ENCODE data around the gene ATOSA. TPM values are rescaled to one million over a fixed set of nuclear protein-coding genes. Genes with fewer than 3 reads are reported as not detected.

Gene ATOSA
- total and polyA plus RNA-seq, 2 of the 8 experiments (the other 6 are each of a cell fraction or from before 2014, with no cell fraction given), result 4.6 to 7.9 TPM

- TF ChIP-seq NRF1 (IDR thresholded peaks at IDR 0.05; ENCODE audit: low read depth, low read length) (no peak), RBBP5 (IDR thresholded peaks at IDR 0.05; ENCODE audit: borderline replicate concordance, low read depth, low read length) (no peak), RNF2 (IDR thresholded peaks at IDR 0.05; ENCODE audit: borderline replicate concordance, low read depth, low read length, missing control alignments, poor library complexity, severe bottlenecking) (no peak), POLR2A (IDR thresholded peaks at IDR 0.05; ENCODE audit: control extremely low read depth in 1 of 2, low read depth in 2 of 2, low read length in 2 of 2) (no peak), CHD7 (IDR thresholded peaks at IDR 0.05; ENCODE audit: insufficient replicate concordance, low read length) (no peak), SIX5 (IDR thresholded peaks at IDR 0.05; ENCODE audit: low read depth, low read length) (no peak), TAF7 (optimal IDR thresholded peaks at IDR 0.05; ENCODE audit: borderline replicate concordance, low read depth, low read length) (no peak)
- TF ChIP-seq, protein P1, sequence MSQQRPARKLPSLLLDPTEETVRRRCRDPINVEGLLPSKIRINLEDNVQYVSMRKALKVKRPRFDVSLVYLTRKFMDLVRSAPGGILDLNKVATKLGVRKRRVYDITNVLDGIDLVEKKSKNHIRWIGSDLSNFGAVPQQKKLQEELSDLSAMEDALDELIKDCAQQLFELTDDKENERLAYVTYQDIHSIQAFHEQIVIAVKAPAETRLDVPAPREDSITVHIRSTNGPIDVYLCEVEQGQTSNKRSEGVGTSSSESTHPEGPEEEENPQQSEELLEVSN (IDR thresholded peaks at IDR 0.05), result no peak
These were observed 15.5 kb downstream of the ATOSA start (continued) for GRCh38 chr15:52663536-52664294.

All from H1 (cell line).